ENCODE results near the gene NUDCD3. TPM values are rescaled to one million over a fixed set of nuclear protein-coding genes. Genes with fewer than 3 reads are reported as not detected.

Gene NUDCD3
- total RNA-seq, result 90.3 TPM
- long read RNA-seq, full-length matches to known transcripts, result 57 of 89 reads
- long read RNA-seq, partial matches to known transcripts, result 11 of 89 reads
- long read RNA-seq, other reads (novel, unspliced or antisense), result 21 of 89 reads

GRCh38 chr7:44490351-44491200 lies at the start of gene NUDCD3:
NUDCD3 (minus strand) TSS chr7:44490658; CDS start chr7:44490600, 58 bp downstream.
- peak; percentile 92 for DNase-seq (ENCODE audit: low spot score)
- intact Hi-C loops (cut with DNase I), result loop anchor here (5.0 kb wide), 1 partner anchor 77 kb away; no protein-coding TSS in a partner anchor

GRCh38 chr7:44539669-44540506 lies 49.4 kb upstream of the NUDCD3 start:
- intact Hi-C loops (cut with DNase I), result no loop called here
- no peak for DNase-seq (ENCODE audit: low spot score)

GRCh38 chr7:44538798-44539668 lies 48.6 kb upstream of the NUDCD3 start:
- intact Hi-C loops (cut with DNase I), result no loop called here
- no peak for DNase-seq (ENCODE audit: low spot score)

GRCh38 chr7:44538093-44538797 lies 47.8 kb upstream of the NUDCD3 start:
- intact Hi-C loops (cut with DNase I), result no loop called here
- DNase-seq (ENCODE audit: low spot score), result no peak

GRCh38 chr7:44537442-44537841 lies 47.0 kb upstream of the NUDCD3 start:
- DNase-seq (ENCODE audit: low spot score), result no peak
- intact Hi-C loops (cut with DNase I), result no loop called here

- DNase-seq (ENCODE audit: low spot score), result no peak
- intact Hi-C loops (cut with DNase I), result no loop called here
Measured at GRCh38 chr7:44536090-44536489, 45.6 kb upstream of the NUDCD3 start.

- no peak for DNase-seq (ENCODE audit: low spot score)
- intact Hi-C loops (cut with DNase I), result no loop called here
Measured at GRCh38 chr7:44535348-44536064, 45.0 kb upstream of the NUDCD3 start.

GRCh38 chr7:44534501-44534900 lies 44.0 kb upstream of the NUDCD3 start:
- no peak for DNase-seq (ENCODE audit: low spot score)
- intact Hi-C loops (cut with DNase I), result no loop called here

- intact Hi-C loops (cut with DNase I), result no loop called here
- no peak for DNase-seq (ENCODE audit: low spot score)
Measured at GRCh38 chr7:44534087-44534486, 43.6 kb upstream of the NUDCD3 start.

- DNase-seq (ENCODE audit: low spot score), result no peak
- intact Hi-C loops (cut with DNase I), result no loop called here
Measured at GRCh38 chr7:44533301-44534055, 43.0 kb upstream of the NUDCD3 start.

GRCh38 chr7:44531421-44532380 lies 41.2 kb upstream of the NUDCD3 start:
- DNase-seq (ENCODE audit: low spot score), result no peak
- intact Hi-C loops (cut with DNase I), result no loop called here

GRCh38 chr7:44530990-44531389 lies 40.5 kb upstream of the NUDCD3 start:
- intact Hi-C loops (cut with DNase I), result no loop called here
- no peak for DNase-seq (ENCODE audit: low spot score)

- intact Hi-C loops (cut with DNase I), result no loop called here
- DNase-seq (ENCODE audit: low spot score), result no peak
Measured at GRCh38 chr7:44524811-44525388, 34.4 kb upstream of the NUDCD3 start.

- DNase-seq (ENCODE audit: low spot score), result no peak
- intact Hi-C loops (cut with DNase I), result no loop called here
Measured at GRCh38 chr7:44522315-44522714, 31.9 kb upstream of the NUDCD3 start.

- no peak for DNase-seq (ENCODE audit: low spot score)
- intact Hi-C loops (cut with DNase I), result no loop called here
Measured at GRCh38 chr7:44521347-44522095, 31.1 kb upstream of the NUDCD3 start.
